SH-SY5Y (cell line): ENCODE data around the gene TYW1.
"Not testable (repeated sequence)": the region's sequence is repeated elsewhere in the genome, so short reads cannot be mapped to it uniquely, and the experiment has no call there.

Source experiments
- GATA2 ChIP-seq: IDR thresholded peaks from 2 replicates; pipeline ENCODE4 v1.6.1; 2011; ENCODE audit warnings: mild to moderate bottlenecking, low read depth, low read length
- GATA3 ChIP-seq: IDR thresholded peaks from 2 replicates; pipeline ENCODE4 v1.6.1; 2011; ENCODE audit warnings: low read depth, mild to moderate bottlenecking, low read length, moderate library complexity

The TYW1 gene

GRCh38 chr7:66996444-66997191 is at the start of gene TYW1:
Gene TYW1, plus strand, starts transcription at chr7:66996833. Its CDS starts 146 bp downstream, at chr7:66996979.
- TF ChIP-seq GATA3, GATA2: not testable (repeated sequence)

DNA sequence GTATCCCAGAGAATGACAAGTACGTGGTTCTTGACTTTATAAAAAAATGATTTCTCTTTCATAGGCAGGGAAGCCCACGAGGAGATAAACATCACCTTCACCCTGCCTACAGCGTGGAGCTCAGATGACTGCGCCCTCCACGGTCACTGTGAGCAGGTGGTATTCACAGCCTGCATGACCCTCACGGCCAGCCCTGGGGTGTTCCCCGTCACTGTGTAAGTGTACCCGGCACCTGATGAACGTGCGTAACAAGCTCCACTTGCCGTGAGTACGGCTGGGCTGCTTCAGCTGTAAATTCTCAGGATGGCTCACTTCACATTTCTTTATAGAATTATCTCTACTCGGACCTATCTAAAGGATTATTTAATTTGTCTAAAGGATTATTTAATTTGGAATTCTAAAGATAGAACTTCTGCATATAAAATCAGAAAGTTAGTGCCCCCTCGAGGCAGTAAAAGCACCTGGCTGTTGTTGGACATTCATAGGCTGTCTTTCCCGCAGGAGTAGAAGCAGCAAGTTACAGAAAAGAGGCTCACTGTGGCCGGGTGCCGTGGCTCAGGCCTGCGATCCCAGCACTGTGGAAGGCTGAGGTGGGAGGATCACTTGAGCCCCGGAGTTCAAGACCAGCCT is 48.0 kb upstream of the TYW1 start:
- TF ChIP-seq GATA2: no peak
- TF ChIP-seq GATA3: no peak

- TF ChIP-seq GATA2 (no peak), GATA3 (no peak)
Measured at GRCh38 chr7:66950311-66950710, 46.3 kb upstream of the TYW1 start.

DNA sequence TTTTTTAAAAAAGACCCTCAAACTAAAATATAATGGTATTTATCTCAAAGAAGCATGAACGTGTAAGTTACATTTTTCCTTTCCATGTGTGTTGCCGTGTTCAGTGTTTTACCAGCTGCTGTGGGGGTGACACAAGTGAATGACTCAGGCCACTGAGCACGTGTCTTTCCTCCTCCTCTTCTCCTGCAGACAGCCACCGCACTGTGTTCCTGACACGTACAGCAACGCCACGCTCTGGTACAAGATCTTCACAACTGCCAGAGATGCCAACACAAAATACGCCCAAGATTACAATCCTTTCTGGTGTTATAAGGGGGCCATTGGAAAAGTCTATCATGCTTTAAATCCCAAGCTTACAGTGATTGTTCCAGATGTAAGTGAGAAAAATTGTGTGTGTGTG is 45.9 kb upstream of the TYW1 start:
- no peak for TF ChIP-seq GATA3
- TF ChIP-seq GATA2: no peak

DNA sequence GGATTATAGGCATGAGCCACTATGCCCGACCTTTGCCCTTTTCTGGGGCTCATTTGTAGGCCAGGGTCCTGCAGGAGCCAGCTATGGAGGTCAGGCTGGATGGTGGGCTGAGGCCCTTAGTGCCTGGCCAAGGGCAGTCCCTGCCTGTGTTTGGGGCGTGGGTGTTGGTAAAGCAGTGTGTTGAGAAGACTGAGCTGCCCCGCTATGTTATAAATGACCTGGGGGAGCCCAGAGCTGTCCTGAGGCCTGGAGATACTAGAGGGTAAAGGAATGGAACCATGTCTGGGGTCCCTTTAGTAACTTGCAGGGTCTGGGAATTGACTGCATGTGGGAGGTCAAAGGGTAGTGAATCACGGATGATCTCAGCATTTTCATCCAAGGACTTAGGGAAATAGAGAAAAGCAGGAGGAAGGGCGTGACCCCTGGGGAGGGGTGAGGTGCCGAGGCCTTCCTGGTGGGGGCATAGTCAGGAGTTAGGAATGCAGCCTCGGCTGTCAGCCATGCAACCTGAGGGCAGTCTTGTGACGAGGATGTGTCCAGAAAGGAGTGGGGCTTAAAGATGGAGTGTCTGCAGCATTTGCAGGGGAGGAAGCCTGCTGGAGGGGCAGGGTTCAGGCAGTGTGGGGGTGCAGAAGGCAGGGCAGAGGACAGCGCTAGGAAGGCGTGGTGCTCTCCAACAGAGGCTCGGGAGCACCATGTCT is 44.1 kb upstream of the TYW1 start:
- TF ChIP-seq GATA3 (no peak), GATA2 (no peak)

DNA sequence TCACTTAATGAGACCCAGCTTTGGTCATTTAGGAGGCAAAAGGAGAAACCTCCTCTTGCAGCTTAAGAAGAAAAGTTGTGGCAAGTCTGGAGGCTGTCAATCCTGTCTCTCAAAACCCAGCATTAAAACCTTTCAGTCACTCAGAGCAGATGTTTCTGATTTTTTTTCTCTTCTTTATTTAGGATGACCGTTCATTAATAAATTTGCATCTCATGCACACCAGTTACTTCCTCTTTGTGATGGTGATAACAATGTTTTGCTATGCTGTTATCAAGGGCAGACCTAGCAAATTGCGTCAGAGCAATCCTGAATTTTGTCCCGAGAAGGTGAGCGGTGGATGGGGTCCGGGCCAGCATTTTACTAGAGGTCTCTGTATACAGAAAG is 43.6 kb upstream of the TYW1 start:
- TF ChIP-seq GATA3: no peak
- TF ChIP-seq GATA2: no peak

GRCh38 chr7:66957595-66958290 is 38.9 kb upstream of the TYW1 start:
- TF ChIP-seq GATA2 (no peak), GATA3 (no peak)

DNA sequence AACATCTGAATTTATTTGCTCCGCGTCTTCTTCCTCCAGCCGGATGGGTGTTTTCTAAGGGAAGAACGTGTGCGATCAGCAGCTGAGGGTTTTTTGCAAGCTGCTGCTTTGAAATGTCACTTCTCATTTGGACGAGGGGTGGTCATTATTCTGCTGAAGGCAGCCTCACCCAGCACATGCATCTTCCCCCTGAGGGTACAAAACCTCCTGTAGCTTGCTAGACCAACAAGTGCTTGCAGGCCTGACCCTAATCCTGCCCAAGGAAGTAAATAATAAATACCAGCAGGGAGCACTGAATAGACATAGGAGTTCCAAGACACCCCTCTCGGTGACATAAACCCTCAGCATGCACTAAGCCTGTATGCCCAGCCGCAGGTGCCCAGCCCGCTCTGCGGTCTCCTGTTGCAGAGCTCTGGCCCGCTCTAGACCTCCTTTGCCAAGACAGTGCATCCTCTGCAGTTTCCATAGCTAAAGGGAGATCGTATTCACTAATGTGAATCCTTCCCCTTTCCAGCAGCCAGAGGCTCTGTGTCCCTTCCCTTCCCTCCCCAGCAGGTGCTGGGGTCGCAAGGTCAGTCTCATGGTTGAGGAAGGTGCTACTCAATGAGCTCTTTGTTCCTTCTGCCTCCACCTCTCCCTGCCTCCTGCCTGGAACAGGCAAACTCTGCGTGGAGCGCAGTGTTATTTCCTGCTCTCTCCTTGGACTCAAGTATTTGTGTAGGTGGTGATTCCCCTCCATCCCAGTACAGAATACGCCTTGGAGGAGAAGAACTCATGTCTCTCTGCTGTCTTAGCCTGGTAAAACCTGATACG is 37.9 kb upstream of the TYW1 start:
- no peak for TF ChIP-seq GATA2
- no peak for TF ChIP-seq GATA3

DNA sequence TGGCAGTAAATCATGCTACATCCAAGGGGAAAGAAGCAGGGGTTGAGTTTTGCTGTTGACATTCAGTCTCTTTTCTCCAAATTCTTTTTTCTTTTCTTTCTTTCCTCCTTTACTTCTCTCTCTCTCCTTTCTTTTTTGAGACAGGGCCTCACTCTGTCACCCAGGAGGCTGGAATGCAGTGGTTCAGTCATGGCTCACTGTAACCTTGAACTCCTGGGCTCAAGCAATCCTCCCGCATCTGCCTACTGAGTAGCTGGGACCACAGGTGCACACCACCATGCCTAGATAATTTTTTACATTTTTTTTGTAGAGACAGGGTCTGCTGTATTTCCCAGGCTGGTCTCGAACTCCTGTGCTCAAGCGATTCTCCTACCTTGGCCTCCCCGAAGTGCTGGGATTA is 36.4 kb upstream of the TYW1 start:
- TF ChIP-seq GATA2 (no peak), GATA3 (no peak)

- TF ChIP-seq GATA2 (no peak), GATA3 (no peak)
Measured at GRCh38 chr7:66961096-66961495, 35.5 kb upstream of the TYW1 start.

DNA sequence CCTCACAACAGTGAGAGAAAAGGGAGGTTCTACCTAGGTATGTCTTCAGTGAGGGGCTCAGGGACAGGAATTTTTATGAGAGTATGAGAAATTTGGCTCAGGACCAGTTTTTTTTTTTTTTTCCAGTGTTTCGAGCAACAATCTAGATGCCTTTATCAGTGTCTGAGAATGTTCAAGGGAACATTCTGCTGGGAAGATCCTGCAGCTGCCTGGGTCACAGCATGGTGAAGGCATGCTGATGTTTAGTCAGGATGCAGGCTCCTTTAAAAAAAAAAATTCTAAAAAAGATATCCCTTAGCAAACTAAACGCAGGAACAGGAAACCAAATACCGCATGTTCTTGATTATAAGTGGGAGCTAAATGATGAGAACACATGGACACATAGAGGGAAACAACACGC is 32.2 kb upstream of the TYW1 start:
- no peak for TF ChIP-seq GATA2
- TF ChIP-seq GATA3: no peak

GRCh38 chr7:66967029-66967428 is 29.6 kb upstream of the TYW1 start:
- no peak for TF ChIP-seq GATA3
- no peak for TF ChIP-seq GATA2

DNA sequence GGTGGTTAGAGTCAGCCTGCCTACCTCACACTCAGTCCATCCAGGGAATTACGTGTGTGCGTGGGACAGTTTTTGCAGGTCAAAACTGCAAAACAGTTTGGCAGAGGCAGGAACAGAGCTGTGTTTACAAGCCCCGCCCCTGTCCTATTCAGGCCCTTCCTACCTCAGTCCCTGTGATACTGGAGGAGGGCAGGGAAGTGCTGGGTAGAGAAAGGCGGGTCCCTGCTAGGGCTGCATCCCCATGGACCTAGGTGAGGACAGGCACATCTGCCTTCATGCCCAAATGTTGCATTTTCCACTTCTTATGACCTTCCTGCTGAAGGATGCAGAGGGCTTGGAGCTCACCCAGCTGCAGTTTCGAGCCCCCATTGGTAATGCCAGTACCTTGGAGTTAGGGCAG is 26.3 kb upstream of the TYW1 start:
- no peak for TF ChIP-seq GATA3
- no peak for TF ChIP-seq GATA2

GRCh38 chr7:66974986-66975590 is 21.5 kb upstream of the TYW1 start:
- TF ChIP-seq GATA2: no peak
- TF ChIP-seq GATA3: no peak
